B cell (primary cell): ENCODE measurements around the gene CAV2.
A peak's percentile ranks its signal among the peaks of the same experiment; 100 is the strongest.

ENCODE experiments used
- CTCF ChIP-seq: fragments of 200-600 bp; IDR thresholded peaks from one replicate; pipeline ENCODE4 v1.8.0; 2022; ENCODE audit warnings: antibody characterized with exemption, mild to moderate bottlenecking
- EZH2 ChIP-seq: IDR thresholded peaks from 2 replicates; pipeline ENCODE4 v1.6.1; 2012; ENCODE audit warnings: borderline replicate concordance, low read depth, mild to moderate bottlenecking, moderate library complexity, low read length; ENCODE audit not compliant: insufficient read depth, poor library complexity, severe bottlenecking

- TF ChIP-seq CTCF (no peak), EZH2 (peak; percentile 32)
Observed at GRCh38 chr7:116500078-116500853, 728 bp downstream of the CAV2 start.
